PC-3 (cell line): ENCODE data around the gene EIF3I. TPM values are rescaled to one million over a fixed set of nuclear protein-coding genes. Genes with fewer than 3 reads are reported as not detected.

Experiments
- ATAC-seq: fragments of 200-7000 bp; cut with Tn5 transposase; 2 replicates; pipeline ENCODE4 v1.9.1; 2020; ENCODE audit warnings: mild to moderate bottlenecking, moderate library complexity
- BruUV-seq: library from RNA; stranded (reverse); fragments of 400-500 nt; replicated peaks from 2 replicates; lab custom pipeline; 2021; lab: Mats Ljungman, UMichigan
- CTCF ChIA-PET: fragments of 300-600 bp; sonication (Branson Sonifier 250); formaldehyde crosslinking; loops from one replicate; lab custom pipeline; 2022; ENCODE audit warnings: antibody characterized with exemption; lab: Charles Lee
- POLR2A ChIA-PET: fragments of 300-600 bp; sonication (Branson Sonifier 250); formaldehyde crosslinking; loops from one replicate; lab custom pipeline; 2022; ENCODE audit warnings: antibody characterized with exemption; ENCODE audit not compliant: unreplicated experiment; lab: Charles Lee
- DNase-seq: peaks from one replicate; pipeline ENCODE4 v3.0.0-alpha.2; 2015
- H2AFZ ChIP-seq: fragments of 300-600 bp; sonication (generic); 2 replicates; pipeline ENCODE4 v1.6.0; 2016; ENCODE audit warnings: antibody characterized with exemption, low read length
- H3F3A ChIP-seq: fragments of 300-600 bp; sonication (generic); one replicate; pipeline ENCODE4 v1.6.0; 2017; ENCODE audit warnings: antibody characterized with exemption, low read length, control low read depth, mild to moderate bottlenecking; ENCODE audit not compliant: unreplicated experiment
- H3K27ac ChIP-seq: fragments of 300-600 bp; sonication (generic); 2 replicates; pipeline ENCODE4 v1.5.1; 2016; ENCODE audit warnings: mild to moderate bottlenecking, low read length
- H3K27me3 ChIP-seq: fragments of 300-600 bp; sonication (generic); 2 replicates; pipeline ENCODE4 v1.6.1; 2016; ENCODE audit warnings: low read length, mixed read lengths
- H3K36me3 ChIP-seq: fragments of 300-600 bp; sonication (generic); 2 replicates; pipeline ENCODE4 v1.6.1; 2016; ENCODE audit warnings: low read depth, mixed run types, low read length, mixed read lengths
- H3K4me1 ChIP-seq: fragments of 300-600 bp; sonication (generic); 2 replicates; pipeline ENCODE4 v1.5.1; 2016; ENCODE audit warnings: low read length; ENCODE audit not compliant: insufficient read depth
- H3K4me2 ChIP-seq: fragments of 300-600 bp; sonication (generic); 2 replicates; pipeline ENCODE4 v1.6.0; 2016; ENCODE audit warnings: low read length
- H3K4me3 ChIP-seq: fragments of 300-600 bp; sonication (generic); 2 replicates; pipeline ENCODE4 v1.5.1; 2016; ENCODE audit warnings: mild to moderate bottlenecking, low read length, mixed read lengths
- H3K79me2 ChIP-seq: fragments of 300-600 bp; sonication (generic); 2 replicates; pipeline ENCODE4 v1.6.1; 2017; ENCODE audit warnings: low read length, mixed read lengths
- H3K9ac ChIP-seq: fragments of 300-600 bp; sonication (generic); 2 replicates; pipeline ENCODE4 v1.6.0; 2016; ENCODE audit warnings: mild to moderate bottlenecking, low read length
- H3K9me2 ChIP-seq: fragments of 300-600 bp; sonication (generic); replicated peaks from 2 replicates; pipeline ENCODE4 v1.6.1; 2016; ENCODE audit warnings: mixed run types, low read length, mixed read lengths
- H3K9me3 ChIP-seq: fragments of 300-600 bp; sonication (generic); 2 replicates; pipeline ENCODE4 v1.6.1; 2016; ENCODE audit warnings: low read length, mixed read lengths
- H4K20me1 ChIP-seq: fragments of 300-600 bp; sonication (generic); 2 replicates; pipeline ENCODE4 v1.6.1; 2016; ENCODE audit warnings: low read length, mixed read lengths
- EZH2 ChIP-seq: fragments of 300-600 bp; sonication (generic); IDR thresholded peaks from one replicate; pipeline ENCODE4 v1.6.1; 2017; ENCODE audit warnings: antibody characterized with exemption, mild to moderate bottlenecking, low read length; ENCODE audit not compliant: unreplicated experiment
- EZH2phosphoT487 ChIP-seq: fragments of 300-600 bp; sonication (generic); IDR thresholded peaks from 2 replicates; pipeline ENCODE4 v1.6.1; 2018; ENCODE audit warnings: mild to moderate bottlenecking, antibody characterized with exemption, low read length, borderline replicate concordance
- intact Hi-C: fragments of 100-400 bp; cut with micrococcal nuclease; formaldehyde crosslinking; loops from 2 replicates; pipeline ENCODE4 v1.9.0; 2023
- total RNA-seq: library from RNA; depleted of rRNA; stranded (reverse); fragments of >200 nt; gene quantifications from 2 replicates; pipeline ENCODE4 v1.2.3, GENCODE V29; 2014
- TF ChIP-seq, protein P1 (sequence below): fragments of 300-600 bp; sonication (generic); conservative IDR thresholded peaks from 2 replicates; pipeline ENCODE4 v1.5.1; 2017; ENCODE audit warnings: antibody characterized with exemption, low read depth, mild to moderate bottlenecking, low read length

The EIF3I gene
- total RNA-seq, 1 experiment from 2014 or later, result 442 TPM

DNA sequence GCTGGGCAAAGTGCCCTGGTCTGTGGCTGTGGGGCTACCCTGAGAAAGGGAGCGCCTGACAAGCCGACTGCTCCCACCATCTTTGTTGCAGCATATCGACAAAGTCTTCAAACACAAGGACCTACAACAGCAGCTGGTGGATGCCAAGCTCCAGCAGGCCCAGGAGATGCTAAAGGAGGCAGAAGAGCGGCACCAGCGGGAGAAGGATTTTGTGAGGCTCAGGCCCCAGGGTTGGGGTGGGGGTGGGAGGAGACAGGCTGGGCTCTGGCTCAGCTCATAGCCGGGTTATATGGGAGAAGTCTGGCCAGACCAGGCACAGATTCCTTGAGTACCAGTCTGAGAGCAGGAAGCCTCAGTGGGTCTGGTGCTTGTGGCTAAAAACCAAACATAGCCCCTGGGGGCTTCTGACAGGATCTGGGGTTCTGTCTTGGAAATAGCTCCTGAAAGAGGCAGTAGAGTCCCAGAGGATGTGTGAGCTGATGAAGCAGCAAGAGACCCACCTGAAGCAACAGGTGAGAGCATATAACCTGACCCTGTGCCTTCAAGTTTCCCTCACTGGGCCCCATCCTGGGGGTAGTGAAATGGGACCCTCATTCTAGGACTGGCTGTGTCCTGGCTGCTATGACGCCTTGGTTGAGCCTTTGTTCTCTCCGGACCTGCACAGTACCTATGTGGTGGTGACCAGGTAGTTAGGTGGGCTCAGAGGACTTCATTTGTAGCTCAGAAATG is 29.8 kb upstream of the EIF3I start:
- TF ChIP-seq EZH2 (no peak), EZH2phosphoT487 (no peak)
- TF ChIP-seq, protein P1, sequence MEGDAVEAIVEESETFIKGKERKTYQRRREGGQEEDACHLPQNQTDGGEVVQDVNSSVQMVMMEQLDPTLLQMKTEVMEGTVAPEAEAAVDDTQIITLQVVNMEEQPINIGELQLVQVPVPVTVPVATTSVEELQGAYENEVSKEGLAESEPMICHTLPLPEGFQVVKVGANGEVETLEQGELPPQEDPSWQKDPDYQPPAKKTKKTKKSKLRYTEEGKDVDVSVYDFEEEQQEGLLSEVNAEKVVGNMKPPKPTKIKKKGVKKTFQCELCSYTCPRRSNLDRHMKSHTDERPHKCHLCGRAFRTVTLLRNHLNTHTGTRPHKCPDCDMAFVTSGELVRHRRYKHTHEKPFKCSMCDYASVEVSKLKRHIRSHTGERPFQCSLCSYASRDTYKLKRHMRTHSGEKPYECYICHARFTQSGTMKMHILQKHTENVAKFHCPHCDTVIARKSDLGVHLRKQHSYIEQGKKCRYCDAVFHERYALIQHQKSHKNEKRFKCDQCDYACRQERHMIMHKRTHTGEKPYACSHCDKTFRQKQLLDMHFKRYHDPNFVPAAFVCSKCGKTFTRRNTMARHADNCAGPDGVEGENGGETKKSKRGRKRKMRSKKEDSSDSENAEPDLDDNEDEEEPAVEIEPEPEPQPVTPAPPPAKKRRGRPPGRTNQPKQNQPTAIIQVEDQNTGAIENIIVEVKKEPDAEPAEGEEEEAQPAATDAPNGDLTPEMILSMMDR, result no peak
- CTCF ChIA-PET, result no interaction called here
- POLR2A ChIA-PET, result no interaction called here
- H3K9ac ChIP-seq, result no peak overlapping the region
- no TSS peak for BruUV-seq
- intact Hi-C loops, result no loop called here
- ATAC-seq (no peak), DNase-seq (no peak)
- H3K79me2 ChIP-seq, result 0 out of 2 replicates have a peak, but pooled peaks cover 4% of the 10 kb centered on the region
- no peaks in the 10 kb centered on the region for H3K9me3 ChIP-seq
- H3K4me3 ChIP-seq, result no peak overlapping the region
- H3K4me1 ChIP-seq, result no peaks in the 10 kb centered on the region
- H3K27me3 ChIP-seq, result no peaks in the 10 kb centered on the region
- H3K4me2 ChIP-seq, result no peak overlapping the region
- H3K27ac ChIP-seq, result no peak overlapping the region
- no peaks in the 10 kb centered on the region for H4K20me1 ChIP-seq
- H3F3A ChIP-seq, result no peaks in the 10 kb centered on the region
- H3K9me2 ChIP-seq, result no peaks in the 10 kb centered on the region
- no peak overlapping the region for H2AFZ ChIP-seq
- H3K36me3 ChIP-seq, result peaks cover 86% of the 10 kb centered on the region

DNA sequence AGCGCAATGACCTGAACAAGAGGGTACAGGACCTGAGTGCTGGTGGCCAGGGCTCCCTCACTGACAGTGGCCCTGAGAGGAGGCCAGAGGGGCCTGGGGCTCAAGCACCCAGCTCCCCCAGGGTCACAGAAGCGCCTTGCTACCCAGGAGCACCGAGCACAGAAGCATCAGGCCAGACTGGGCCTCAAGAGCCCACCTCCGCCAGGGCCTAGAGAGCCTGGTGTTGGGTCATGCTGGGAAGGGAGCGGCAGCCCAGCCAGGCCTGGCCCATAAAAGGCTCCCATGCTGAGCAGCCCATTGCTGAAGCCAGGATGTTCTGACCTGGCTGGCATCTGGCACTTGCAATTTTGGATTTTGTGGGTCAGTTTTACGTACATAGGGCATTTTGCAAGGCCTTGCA is 27.2 kb upstream of the EIF3I start:
- no TSS peak for BruUV-seq
- no peak overlapping the region for H2AFZ ChIP-seq
- peaks cover 3% of the 10 kb centered on the region for H3K4me1 ChIP-seq
- ATAC-seq (no peak), DNase-seq (no peak)
- no peaks in the 10 kb centered on the region for H3K9me2 ChIP-seq
- H3K4me3 ChIP-seq, result no peak overlapping the region
- no peaks in the 10 kb centered on the region for H4K20me1 ChIP-seq
- H3K9ac ChIP-seq, result no peak overlapping the region
- H3K27me3 ChIP-seq, result no peaks in the 10 kb centered on the region
- ChIA-PET POLR2A (no interaction called here), CTCF (no interaction called here)
- H3K9me3 ChIP-seq, result no peaks in the 10 kb centered on the region
- H3K79me2 ChIP-seq, result no peaks in the 10 kb centered on the region
- TF ChIP-seq EZH2phosphoT487 (no peak), EZH2 (no peak)
- TF ChIP-seq, protein P1, result no peak
- peaks cover 65% of the 10 kb centered on the region for H3K36me3 ChIP-seq
- H3K4me2 ChIP-seq, result no peak overlapping the region
- H3K27ac ChIP-seq, result no peak overlapping the region
- intact Hi-C loops, result no loop called here
- H3F3A ChIP-seq, result no peaks in the 10 kb centered on the region

DNA sequence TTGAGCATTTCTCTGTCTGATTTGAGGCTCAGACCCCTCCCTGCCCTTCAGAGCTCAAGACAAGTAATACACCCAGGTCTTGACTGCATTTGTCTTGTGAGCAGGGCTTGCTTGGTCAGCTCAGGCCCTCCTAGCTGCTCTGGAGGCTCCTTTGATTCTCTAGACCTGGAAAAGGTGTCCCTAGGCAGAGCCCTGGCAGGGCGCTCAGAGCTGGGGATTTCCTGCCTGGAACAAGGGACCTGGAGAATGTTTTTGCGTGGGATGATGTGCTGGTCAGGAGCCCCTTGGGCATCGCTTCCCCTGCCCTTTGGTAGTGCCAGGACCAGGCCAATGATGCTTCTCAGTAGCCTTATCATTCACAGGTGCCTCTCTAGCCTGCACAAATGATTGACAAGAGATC is 26.7 kb upstream of the EIF3I start:
- no peak overlapping the region for H3K9ac ChIP-seq
- intact Hi-C loops, result no loop called here
- H3K79me2 ChIP-seq, result no peaks in the 10 kb centered on the region
- no TSS peak for BruUV-seq
- H3F3A ChIP-seq, result no peaks in the 10 kb centered on the region
- DNase-seq, result no peak
- H4K20me1 ChIP-seq, result no peaks in the 10 kb centered on the region
- H3K27ac ChIP-seq, result no peak overlapping the region
- peaks cover 9% of the 10 kb centered on the region for H3K4me1 ChIP-seq
- no peak for TF ChIP-seq EZH2
- TF ChIP-seq, protein P1, result no peak
- TF ChIP-seq EZH2phosphoT487, result no peak
- no peak for ATAC-seq
- H3K9me3 ChIP-seq, result no peaks in the 10 kb centered on the region
- H3K9me2 ChIP-seq, result no peaks in the 10 kb centered on the region
- CTCF ChIA-PET, result no interaction called here
- peaks cover 59% of the 10 kb centered on the region for H3K36me3 ChIP-seq
- H2AFZ ChIP-seq, result no peak overlapping the region
- no peaks in the 10 kb centered on the region for H3K27me3 ChIP-seq
- no peak overlapping the region for H3K4me3 ChIP-seq
- no peak overlapping the region for H3K4me2 ChIP-seq
- POLR2A ChIA-PET, result no interaction called here
